Gastrocnemius medialis (tissue), 4 donors: ENCODE results near the gene CAPN2.

Source experiments
- CTCF ChIP-seq, 5 experiments: fragments of 450-650 bp in 3 of 5; fragments of 200-600 bp in 2 of 5; sonication (generic) in 2 of 5; IDR thresholded peaks in 4 of 5; conservative IDR thresholded peaks in 1 of 5; 1 replicate in 4 of 5; 2 replicates in 1 of 5; pipeline ENCODE4 v1.5.1; 2016 to 2019; ENCODE audit warnings: antibody characterized with exemption in 5 of 5, mild to moderate bottlenecking in 3 of 5, moderate library complexity in 3 of 5
- POLR2A ChIP-seq, 2 donors: fragments of 450-650 bp; IDR thresholded peaks; one replicate each; pipeline ENCODE4 v1.6.1; 2017; ENCODE audit warnings: antibody characterized with exemption in 2 of 2, mild to moderate bottlenecking in 2 of 2, moderate library complexity in 2 of 2

GRCh38 chr1:223727541-223727940, 15.2 kb downstream of the CAPN2 start:
- no peak for TF ChIP-seq CTCF (IDR thresholded peaks at IDR 0.05 in 4 of 5, conservative IDR thresholded peaks at IDR 0.05 in 1 of 5)
- TF ChIP-seq POLR2A (IDR thresholded peaks at IDR 0.05): no peak
